HFFc6 (cell line): ENCODE results near the gene ZNF174. TPM values are rescaled to one million over a fixed set of nuclear protein-coding genes. Genes with fewer than 3 reads are reported as not detected.
A peak's percentile ranks its signal among the peaks of the same experiment; 100 is the strongest.

Experiments used
- DNase-seq: peaks from one replicate; pipeline ENCODE4 v3.0.0-alpha.2; 2018
- H3K27ac Mint-ChIP-seq: 2 replicates; pipeline ENCODE4 v1.8.0; 2020; ENCODE audit warnings: mild to moderate bottlenecking, mixed read lengths
- H3K27me3 Mint-ChIP-seq: 2 replicates; pipeline ENCODE4 v1.8.0; 2021; ENCODE audit warnings: mild to moderate bottlenecking, moderate library complexity, mixed read lengths; ENCODE audit not compliant: insufficient read depth
- H3K36me3 Mint-ChIP-seq: 2 replicates; pipeline ENCODE4 v1.8.0; 2021; ENCODE audit warnings: low read depth, mixed read lengths
- H3K4me1 Mint-ChIP-seq: 2 replicates; pipeline ENCODE4 v1.8.0; 2020; ENCODE audit warnings: low read depth, mixed read lengths
- H3K4me3 Mint-ChIP-seq: 2 replicates; pipeline ENCODE4 v1.8.0; 2020; ENCODE audit warnings: mild to moderate bottlenecking, moderate library complexity, mixed read lengths
- H3K9me3 Mint-ChIP-seq: 2 replicates; pipeline ENCODE4 v1.8.0; 2020; ENCODE audit warnings: mild to moderate bottlenecking, mixed read lengths
- CTCF ChIP-seq: fragments of 200-600 bp; sonication (generic); IDR thresholded peaks from 2 replicates; pipeline ENCODE4 v1.5.0; 2021; ENCODE audit warnings: antibody characterized with exemption, mild to moderate bottlenecking
- total RNA-seq, 6 experiments: library from RNA; stranded (reverse); fragmentation: NEBNext Ultra II Directional; extraction: Animal tissue kit (Norgen Biotek cat#: 25700); gene quantifications; 2 replicates in 1 of 6; 3 replicates in 5 of 6; pipeline ENCODE4 v1.2.3, GENCODE V29; 2021

ZNF174 gene
- total RNA-seq, 6 experiments from 2014 or later: 8.6 to 10.7 (median 10.1) TPM

DNA sequence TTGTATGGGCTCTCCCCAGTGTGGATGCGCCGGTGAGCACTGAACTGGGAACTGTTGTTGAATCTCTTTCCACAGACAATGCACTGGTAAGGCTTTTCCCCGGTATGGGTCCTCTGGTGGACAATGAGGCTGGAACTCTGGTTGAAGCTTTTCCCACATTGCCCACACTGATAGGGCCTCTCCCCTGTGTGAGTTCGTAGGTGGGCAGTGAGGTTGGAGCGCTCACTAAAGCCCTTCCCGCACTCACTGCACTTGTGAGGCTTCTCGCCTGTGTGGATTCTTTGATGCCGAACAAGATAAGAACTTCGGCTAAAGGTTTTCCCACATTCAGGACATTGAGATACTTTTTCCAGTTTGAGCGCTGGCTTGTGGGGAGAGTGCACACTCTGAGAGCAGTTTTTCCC, 18.0 kb upstream of the ZNF174 start:
- Mint-ChIP-seq H3K27ac (no peak overlapping the region), H3K27me3 (peaks cover 4% of the 10 kb centered on the region), H3K36me3 (peaks cover 90% of the 10 kb centered on the region), H3K4me1 (no peaks in the 10 kb centered on the region), H3K9me3 (peaks cover 91% of the 10 kb centered on the region), H3K4me3 (no peak overlapping the region)
- DNase-seq: no peak
- no peak for TF ChIP-seq CTCF

DNA sequence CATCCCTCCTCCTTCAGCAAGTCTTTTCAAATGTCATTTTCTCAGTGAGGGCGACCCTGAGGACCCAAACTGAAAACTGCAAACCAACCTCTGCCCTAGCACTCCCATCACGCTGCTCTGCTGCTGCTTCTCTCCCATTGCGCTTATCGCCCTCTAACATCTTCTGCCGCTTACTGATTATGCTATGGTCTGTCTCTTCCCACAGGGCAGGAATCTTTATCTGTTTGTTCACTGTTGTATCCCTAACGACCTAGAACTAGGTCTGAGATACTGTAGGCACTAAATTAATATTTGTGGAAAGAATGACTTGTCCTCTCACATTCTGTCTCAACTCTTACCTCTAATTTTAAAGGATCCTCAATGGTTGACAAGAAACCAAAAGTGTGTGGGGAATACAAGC, 12.7 kb upstream of the ZNF174 start:
- no peak overlapping the region for H3K27ac Mint-ChIP-seq
- peaks cover 82% of the 10 kb centered on the region for H3K36me3 Mint-ChIP-seq
- H3K27me3 Mint-ChIP-seq: peaks cover 1% of the 10 kb centered on the region; the same call in 1 of the 2 replicates
- H3K4me3 Mint-ChIP-seq: no peak overlapping the region
- DNase-seq: no peak
- H3K4me1 Mint-ChIP-seq: no peaks in the 10 kb centered on the region
- TF ChIP-seq CTCF: no peak
- H3K9me3 Mint-ChIP-seq: peaks cover 72% of the 10 kb centered on the region

DNA sequence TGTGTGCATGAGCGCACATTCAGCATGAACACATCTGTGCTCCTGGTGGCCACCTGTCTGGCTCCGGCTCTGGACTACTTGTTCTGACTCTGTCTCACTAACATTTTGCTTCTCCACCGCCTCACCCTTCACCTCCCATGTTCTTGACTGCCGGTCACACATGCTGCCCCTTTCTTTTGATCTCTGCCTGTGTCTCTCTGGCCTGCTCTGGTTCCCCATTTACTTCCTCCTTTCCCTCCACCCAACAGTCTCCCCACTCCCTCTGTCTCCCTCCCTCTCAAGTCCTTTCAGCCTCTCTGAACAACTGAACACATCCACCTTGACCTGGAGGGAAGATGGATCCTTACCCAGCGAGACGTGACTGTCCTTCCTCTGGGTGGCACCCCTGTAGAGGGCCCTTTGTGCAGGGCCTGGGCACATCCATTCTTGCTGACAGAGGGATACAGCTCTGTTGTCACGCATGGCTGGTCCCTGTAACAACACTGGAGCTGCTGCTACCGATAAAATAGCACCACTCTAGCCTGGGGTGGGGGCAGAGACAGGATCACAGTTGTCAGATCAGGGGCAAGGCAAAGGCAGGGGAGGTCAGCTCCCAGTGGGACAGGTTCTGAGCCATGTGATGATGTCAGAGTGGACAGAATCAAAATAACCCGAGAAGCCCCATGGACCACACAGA, 11.2 kb upstream of the ZNF174 start:
- H3K9me3 Mint-ChIP-seq: peaks cover 58% of the 10 kb centered on the region
- H3K27ac Mint-ChIP-seq: no peak overlapping the region
- TF ChIP-seq CTCF: no peak
- no peaks in the 10 kb centered on the region; the same call in 1 of the 2 replicates for H3K27me3 Mint-ChIP-seq
- no peaks in the 10 kb centered on the region for H3K4me1 Mint-ChIP-seq
- DNase-seq: no peak
- H3K4me3 Mint-ChIP-seq: no peak overlapping the region
- peaks cover 82% of the 10 kb centered on the region for H3K36me3 Mint-ChIP-seq

- no peaks in the 10 kb centered on the region for H3K27me3 Mint-ChIP-seq
- no peak for TF ChIP-seq CTCF
- DNase-seq: no peak
Measured at GRCh38 chr16:3400446-3400778, 603 bp upstream of the ZNF174 start.

DNA sequence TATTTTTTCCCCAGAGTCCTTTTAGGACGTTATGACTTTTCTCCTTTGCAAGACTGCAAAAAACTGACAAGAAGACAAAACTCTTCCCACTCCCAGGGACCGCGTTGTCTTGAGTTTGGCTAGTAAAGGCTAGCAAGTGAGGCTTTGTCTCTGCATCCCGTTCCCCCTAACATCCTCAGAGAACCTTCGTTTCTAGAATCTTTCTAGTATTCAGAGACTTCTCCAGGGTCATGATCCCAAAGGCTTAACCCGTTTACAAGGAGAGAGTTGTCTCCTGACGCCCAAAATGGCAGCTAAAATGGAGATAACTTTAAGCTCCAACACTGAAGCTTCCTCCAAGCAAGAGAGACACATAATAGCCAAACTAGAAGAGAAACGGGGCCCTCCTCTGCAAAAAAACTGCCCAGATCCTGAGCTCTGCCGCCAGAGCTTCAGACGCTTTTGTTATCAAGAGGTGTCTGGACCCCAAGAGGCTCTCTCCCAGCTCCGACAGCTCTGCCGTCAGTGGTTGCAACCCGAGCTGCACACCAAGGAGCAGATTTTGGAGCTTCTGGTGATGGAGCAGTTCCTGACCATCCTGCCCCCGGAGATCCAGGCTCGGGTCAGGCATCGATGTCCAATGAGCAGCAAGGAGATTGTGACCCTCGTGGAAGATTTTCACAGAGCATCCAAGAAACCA, 843 bp downstream of the ZNF174 start:
- Mint-ChIP-seq H3K27ac (peak overlapping the region; percentile 81), H3K9me3 (peaks cover 44% of the 10 kb centered on the region), H3K4me1 (peaks cover 9% of the 10 kb centered on the region), H3K4me3 (peak overlapping the region; percentile 91), H3K27me3 (no peaks in the 10 kb centered on the region), H3K36me3 (peaks cover 61% of the 10 kb centered on the region)
- no peak for TF ChIP-seq CTCF
- peak; percentile 3 for DNase-seq

More at GRCh38 chr16:3400446-3400778, 603 bp upstream of the ZNF174 start:
- Mint-ChIP-seq H3K9me3 (peaks cover 30% of the 10 kb centered on the region), H3K4me3 (peak overlapping the region; percentile 91), H3K4me1 (peaks cover 9% of the 10 kb centered on the region), H3K27ac (peak overlapping the region; percentile 52), H3K36me3 (peaks cover 61% of the 10 kb centered on the region)
